Spleen (tissue), 7 donors: ENCODE results near the gene PRR30.

Source experiments
- POLR2A ChIP-seq, 3 donors: fragments of 450-650 bp; IDR thresholded peaks; one replicate each; pipeline ENCODE4 v1.5.1; 2017; ENCODE audit warnings: antibody characterized with exemption in 3 of 3, mild to moderate bottlenecking in 1 of 3
- TF ChIP-seq, protein P1 (sequence below), 11 experiments: fragments of 200-600 bp in 7 of 11; fragments of 450-650 bp in 4 of 11; sonication (generic) in 4 of 11; IDR thresholded peaks in 8 of 11; conservative IDR thresholded peaks in 3 of 11; 1 replicate in 7 of 11; 2 replicates in 4 of 11; pipeline versions ENCODE4 v1.4.0 to v1.8.0; 2016 to 2021; ENCODE audit warnings: antibody characterized with exemption in 11 of 11, inconsistent platforms in 4 of 11, mild to moderate bottlenecking in 1 of 11
- donor health status: DM: no; HTN: no; CAD: no; lungs with moderate emphysema.
- donor health status: DM: no; HTN: no; CAD: no.
- donor health status: DM: no; HTN: no; CAD: no.

DNA sequence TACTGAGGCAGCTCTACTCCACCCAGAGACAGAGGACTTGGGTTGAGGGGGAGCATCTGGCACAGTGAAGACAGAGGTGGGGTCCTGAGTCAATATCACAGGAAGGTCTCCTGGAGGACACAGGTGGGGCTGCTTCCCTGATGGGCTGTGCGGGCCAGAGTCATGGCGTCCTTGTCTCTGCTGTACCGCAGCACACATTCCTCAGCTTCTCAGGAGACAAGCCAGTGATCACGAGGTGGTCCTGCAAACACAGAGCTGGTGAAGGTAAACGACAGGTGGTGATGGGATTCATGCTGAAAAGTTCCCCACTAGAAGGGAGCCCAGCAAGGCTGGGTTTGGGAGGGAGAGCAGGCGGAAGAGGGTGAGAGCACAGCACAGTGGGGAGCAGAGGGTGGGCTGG, 19.3 kb upstream of the PRR30 start:
- no peak for TF ChIP-seq POLR2A (IDR thresholded peaks at IDR 0.05)
- TF ChIP-seq, protein P1, sequence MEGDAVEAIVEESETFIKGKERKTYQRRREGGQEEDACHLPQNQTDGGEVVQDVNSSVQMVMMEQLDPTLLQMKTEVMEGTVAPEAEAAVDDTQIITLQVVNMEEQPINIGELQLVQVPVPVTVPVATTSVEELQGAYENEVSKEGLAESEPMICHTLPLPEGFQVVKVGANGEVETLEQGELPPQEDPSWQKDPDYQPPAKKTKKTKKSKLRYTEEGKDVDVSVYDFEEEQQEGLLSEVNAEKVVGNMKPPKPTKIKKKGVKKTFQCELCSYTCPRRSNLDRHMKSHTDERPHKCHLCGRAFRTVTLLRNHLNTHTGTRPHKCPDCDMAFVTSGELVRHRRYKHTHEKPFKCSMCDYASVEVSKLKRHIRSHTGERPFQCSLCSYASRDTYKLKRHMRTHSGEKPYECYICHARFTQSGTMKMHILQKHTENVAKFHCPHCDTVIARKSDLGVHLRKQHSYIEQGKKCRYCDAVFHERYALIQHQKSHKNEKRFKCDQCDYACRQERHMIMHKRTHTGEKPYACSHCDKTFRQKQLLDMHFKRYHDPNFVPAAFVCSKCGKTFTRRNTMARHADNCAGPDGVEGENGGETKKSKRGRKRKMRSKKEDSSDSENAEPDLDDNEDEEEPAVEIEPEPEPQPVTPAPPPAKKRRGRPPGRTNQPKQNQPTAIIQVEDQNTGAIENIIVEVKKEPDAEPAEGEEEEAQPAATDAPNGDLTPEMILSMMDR (IDR thresholded peaks at IDR 0.05 in 8 of 11, conservative IDR thresholded peaks at IDR 0.05 in 3 of 11) = no peak
